GM10266 (cell line): ENCODE results near the gene HOXB1.

Experiments
- DNase-seq: peaks from one replicate; pipeline ENCODE4 v3.0.0; 2012; ENCODE audit errors: extremely low spot score
- CTCF ChIP-seq: IDR thresholded peaks from 2 replicates; pipeline ENCODE4 v1.5.1; 2012; ENCODE audit warnings: mild to moderate bottlenecking, low read depth; ENCODE audit not compliant: control insufficient read depth, insufficient read depth; ENCODE audit errors: missing control alignments

HOXB1 gene

GRCh38 chr17:48556576-48557401, 26.0 kb upstream of the HOXB1 start:
- no peak for TF ChIP-seq CTCF
- DNase-seq, result no peak

DNA sequence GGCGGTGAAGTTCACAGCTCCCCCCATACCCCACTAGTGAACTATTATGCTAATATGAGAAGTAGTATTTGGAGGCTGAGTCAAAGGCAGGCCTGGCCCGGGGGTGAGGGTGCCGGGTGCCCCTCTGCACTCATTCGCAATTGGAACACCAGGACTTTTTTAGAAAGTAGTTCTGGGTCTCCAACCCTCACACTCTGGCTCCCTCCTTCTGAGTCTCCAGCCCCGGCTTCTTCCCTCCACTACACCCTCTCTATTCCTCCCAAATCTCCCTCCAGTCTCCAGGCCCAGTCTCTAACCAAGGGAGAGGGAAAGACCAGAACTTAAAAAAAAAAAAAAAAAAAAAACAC, 25.4 kb upstream of the HOXB1 start:
- DNase-seq, result no peak

GRCh38 chr17:48555258-48556228, 24.7 kb upstream of the HOXB1 start:
- DNase-seq, result no peak

More for the DNA sequence above, 25.4 kb upstream of the HOXB1 start:
- TF ChIP-seq CTCF, result no peak

GRCh38 chr17:48554412-48555257, 23.8 kb upstream of the HOXB1 start:
- DNase-seq, result no peak
- no peak for TF ChIP-seq CTCF

More at GRCh38 chr17:48555258-48556228, 24.7 kb upstream of the HOXB1 start:
- TF ChIP-seq CTCF, result no peak

GRCh38 chr17:48553826-48554225, 23.0 kb upstream of the HOXB1 start:
- DNase-seq, result no peak
- no peak for TF ChIP-seq CTCF

- TF ChIP-seq CTCF, result no peak
- no peak for DNase-seq
These were observed 22.4 kb upstream of the HOXB1 start for GRCh38 chr17:48553190-48553547.
